Bladder microvascular endothelial cell (primary cell): ENCODE data around the gene KRTCAP2. TPM values are rescaled to one million over a fixed set of nuclear protein-coding genes. Genes with fewer than 3 reads are reported as not detected.

Experiments
- total RNA-seq: library from RNA; depleted of rRNA; stranded (reverse); fragments of >200 nt; gene quantifications from 2 replicates; pipeline ENCODE4 v1.2.3, GENCODE V29; 2014

The KRTCAP2 gene
- total RNA-seq, result 96.2 and 98.4 TPM in 2 replicates

DNA sequence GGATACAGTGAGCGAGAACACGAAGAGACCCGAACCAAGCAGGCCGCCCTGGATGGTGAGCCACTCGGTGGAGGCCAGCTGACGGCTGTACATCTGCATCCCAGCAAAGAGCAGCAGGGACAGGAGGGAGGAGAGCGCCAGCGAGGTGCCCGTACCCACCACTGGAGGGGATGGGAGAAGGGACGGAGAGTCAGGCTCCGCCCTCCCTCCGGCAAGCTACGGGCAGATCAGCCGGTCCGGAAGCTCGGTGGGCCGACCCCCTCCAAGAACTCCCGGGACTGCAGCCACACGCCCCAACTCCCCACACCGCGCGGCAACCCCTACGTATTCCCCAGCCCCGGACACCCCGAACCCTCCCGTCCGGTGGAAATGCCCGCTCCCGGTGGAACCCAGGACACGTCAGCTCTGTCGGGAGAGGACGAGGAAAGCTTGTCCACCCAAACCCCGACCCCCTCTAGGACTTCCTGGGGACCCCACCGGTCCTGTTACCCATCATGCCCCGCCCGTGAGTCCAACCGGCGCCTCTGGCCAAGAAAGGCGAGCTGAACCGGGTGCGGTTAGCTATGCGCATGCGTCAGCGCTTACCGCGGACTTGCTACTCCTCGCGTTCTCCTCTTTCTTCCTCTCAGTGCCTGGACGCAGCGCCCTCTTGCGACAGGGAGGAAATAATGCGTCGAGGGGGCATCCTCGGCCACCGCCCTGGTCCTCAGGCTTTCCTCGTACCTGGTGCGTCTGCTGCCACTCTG is at the start of gene KRTCAP2:
Gene KRTCAP2, minus strand, starts transcription at position 573 of the 746 bp plus-strand sequence. Its CDS starts 80 bp downstream, at position 493.

DNA sequence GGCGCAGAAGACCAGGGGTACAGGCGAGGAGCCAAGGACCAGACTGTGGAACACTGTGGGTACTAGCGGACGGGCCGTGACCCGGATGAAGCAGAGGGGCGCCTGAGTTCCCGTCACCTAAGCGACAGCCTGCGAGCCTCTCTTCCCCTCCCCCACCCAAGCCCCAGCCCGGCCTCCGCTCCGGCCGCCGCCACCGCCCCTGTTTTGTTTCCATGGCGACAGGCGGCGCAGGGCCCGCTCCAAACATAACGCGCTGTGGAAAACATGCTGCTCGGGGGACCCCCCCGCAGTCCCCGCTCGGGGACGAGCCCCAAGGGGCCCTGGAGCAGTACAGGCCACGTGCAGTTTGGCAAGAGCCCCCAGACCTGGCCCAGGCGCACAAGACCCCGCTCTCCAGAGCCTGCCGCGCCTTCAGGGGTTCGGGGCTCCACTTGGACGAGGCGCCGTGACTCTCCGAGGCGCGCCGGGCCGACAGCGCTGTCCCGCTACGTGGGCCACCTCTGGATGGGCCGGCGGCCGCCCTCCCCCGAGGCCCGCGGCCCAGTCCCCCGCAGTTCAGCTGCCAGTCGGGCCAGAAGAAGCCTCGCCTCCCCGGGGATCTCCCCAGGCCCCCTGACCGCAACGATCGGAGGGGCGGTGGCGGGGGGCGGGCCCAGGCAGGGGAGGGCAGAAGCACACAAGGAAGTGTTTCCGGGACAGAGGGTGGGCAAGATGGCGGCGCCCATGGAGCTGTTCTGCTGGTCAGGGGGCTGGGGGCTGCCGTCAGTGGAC is 35.6 kb upstream of the KRTCAP2 start, which contains the start of gene MTX1:
Gene MTX1, plus strand, starts transcription at position 155 of the 771 bp plus-strand sequence. Its CDS starts 110 bp downstream, at position 265.

GRCh38 chr1:155207806-155208540 is 34.9 kb upstream of the KRTCAP2 start, which contains the start of gene THBS3:
Gene THBS3, minus strand, starts transcription at chr1:155207897. Its CDS starts 21 bp downstream, at chr1:155207876.

GRCh38 chr1:155173478-155174323 is 597 bp upstream of the KRTCAP2 start, which contains the start of gene TRIM46:
Gene TRIM46, plus strand, starts transcription at chr1:155173849. Its CDS starts 118 bp downstream, at chr1:155173967.

GRCh38 chr1:155139895-155140629 is 33.0 kb downstream of the KRTCAP2 start, which contains the start of gene DPM3:
Gene DPM3, minus strand, starts transcription at chr1:155140531. Its CDS starts 291 bp downstream, at chr1:155140240.

DNA sequence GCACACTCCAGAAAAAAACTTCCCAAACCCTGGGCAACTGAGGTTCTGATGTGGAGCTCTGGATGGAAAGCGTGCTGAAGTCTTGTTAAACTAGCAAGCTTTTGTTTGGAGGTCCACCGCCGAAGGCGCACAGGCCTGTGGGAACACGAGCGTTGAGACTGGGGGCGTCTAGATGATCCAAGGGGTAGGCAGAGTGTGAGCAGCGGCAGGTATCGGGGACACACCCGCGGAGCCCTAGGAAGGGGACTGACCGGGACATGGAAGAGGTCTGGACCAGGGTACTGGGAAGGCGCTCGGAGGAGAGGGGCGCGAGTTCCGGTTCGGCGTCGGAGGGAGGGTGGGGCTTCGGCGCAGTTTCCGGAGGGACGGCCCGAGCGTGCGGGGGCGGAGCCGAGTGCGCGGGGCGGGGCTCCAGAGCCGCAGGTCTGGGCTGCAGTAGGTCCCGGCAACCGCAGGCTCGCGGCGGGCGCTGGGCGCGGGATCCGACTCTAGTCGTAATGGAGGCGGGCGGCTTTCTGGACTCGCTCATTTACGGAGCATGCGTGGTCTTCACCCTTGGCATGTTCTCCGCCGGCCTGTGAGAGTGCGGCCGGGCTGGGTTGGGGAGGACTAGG is 37.6 kb downstream of the KRTCAP2 start, which contains the start of gene SLC50A1:
Gene SLC50A1, plus strand, starts transcription at position 438 of the 614 bp plus-strand sequence. Its CDS starts 60 bp downstream, at position 498.

DNA sequence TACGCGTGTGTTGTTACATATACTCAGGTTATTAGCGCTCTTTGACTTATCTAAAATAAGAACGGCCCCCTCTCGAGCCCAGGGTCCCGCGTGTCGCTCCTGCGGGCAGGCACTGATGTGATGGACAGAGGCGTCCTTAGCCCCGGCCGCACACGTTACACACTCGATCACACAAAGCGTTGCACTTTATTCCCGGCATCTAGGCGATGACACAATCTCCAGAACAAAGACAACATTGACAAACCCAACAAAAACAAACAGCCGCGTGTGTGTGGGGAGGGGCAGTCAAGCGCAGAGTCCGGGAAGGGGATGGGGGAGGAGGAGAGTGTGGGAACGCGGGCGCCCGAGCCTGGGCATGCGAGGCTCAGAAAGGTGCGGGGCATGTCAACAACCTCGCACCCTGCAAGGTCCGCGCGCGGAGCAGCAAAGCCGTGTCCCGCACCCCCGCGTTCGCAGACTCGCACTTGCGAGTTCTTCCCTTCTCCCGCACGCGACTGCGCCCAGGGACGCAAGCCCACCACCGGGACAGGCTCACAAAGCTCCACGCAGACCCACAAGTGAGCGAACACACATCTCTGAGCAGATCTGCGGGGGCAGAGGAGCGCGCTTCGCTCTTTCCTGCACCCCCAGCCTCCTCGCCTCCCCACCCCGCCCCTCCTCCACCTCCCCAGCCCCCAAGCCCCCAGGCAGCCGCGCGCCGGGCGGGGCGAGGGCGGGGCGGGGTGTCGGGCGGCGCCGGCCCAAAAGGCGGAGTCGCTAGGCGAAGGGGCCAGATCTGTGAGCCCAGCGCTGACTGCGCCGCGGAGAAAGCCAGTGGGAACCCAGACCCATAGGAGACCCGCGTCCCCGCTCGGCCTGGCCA is 45.8 kb downstream of the KRTCAP2 start, which contains the start of gene EFNA1:
Gene EFNA1, plus strand, starts transcription at position 772 of the 862 bp plus-strand sequence. CDS start 102 bp downstream, outside the sequence.

Other genes with a start within 250 kb of the KRTCAP2 start
- gene PMVK, start 236.6 kb downstream of the KRTCAP2 start, total RNA-seq, result 8.6 and 10.6 TPM in 2 replicates
- gene PBXIP1, start 217.2 kb downstream of the KRTCAP2 start, total RNA-seq, result 74.6 and 104 TPM in 2 replicates
- gene PYGO2, start 211.5 kb downstream of the KRTCAP2 start, total RNA-seq, result 7.7 and 18.3 TPM in 2 replicates
- gene SHC1, start 202.6 kb downstream of the KRTCAP2 start, total RNA-seq, result 159 and 342 TPM in 2 replicates
- gene CKS1B, start 198.6 kb downstream of the KRTCAP2 start, total RNA-seq, result 56.2 and 86.6 TPM in 2 replicates
- 16.8 and 25.1 TPM in 2 replicates for gene FLAD1, start 190.0 kb downstream of the KRTCAP2 start, total RNA-seq
- gene LENEP, start 179.7 kb downstream of the KRTCAP2 start, total RNA-seq, result 0.76 TPM in 1 of 2 replicates, not detected in the other
- gene ZBTB7B, start 170.5 kb downstream of the KRTCAP2 start, total RNA-seq, result 7.6 and 11.1 TPM in 2 replicates
- under 0.01 and 0.13 TPM in 2 replicates for gene DCST2, start 139.5 kb downstream of the KRTCAP2 start, total RNA-seq
- not detected in 2 replicates for gene DCST1, start 139.5 kb downstream of the KRTCAP2 start, total RNA-seq
- 241 and 324 TPM in 2 replicates for gene ADAM15, start 122.0 kb downstream of the KRTCAP2 start, total RNA-seq
- gene EFNA4, start 109.6 kb downstream of the KRTCAP2 start, total RNA-seq, result 4.2 and 13.6 TPM in 2 replicates
- 1.3 and 1.8 TPM in 2 replicates for gene EFNA3, start 94.5 kb downstream of the KRTCAP2 start, total RNA-seq
- gene EFNA1, start 45.4 kb downstream of the KRTCAP2 start, total RNA-seq, result 99.7 and 161 TPM in 2 replicates
- 22.8 and 26.1 TPM in 2 replicates for gene SLC50A1, start 37.5 kb downstream of the KRTCAP2 start, total RNA-seq
- 20.9 and 56.7 TPM in 2 replicates for gene DPM3, start 32.8 kb downstream of the KRTCAP2 start, total RNA-seq
- 1.6 and 4.5 TPM in 2 replicates for gene TRIM46, start 545 bp upstream of the KRTCAP2 start, total RNA-seq
- 9.4 and 18.5 TPM in 2 replicates for gene THBS3, start 34.6 kb upstream of the KRTCAP2 start, total RNA-seq
- 30.3 and 31.6 TPM in 2 replicates for gene MTX1, start 35.4 kb upstream of the KRTCAP2 start, total RNA-seq
- 3.4 and 7.2 TPM in 2 replicates for gene ENTREP3, start 82.2 kb upstream of the KRTCAP2 start, total RNA-seq
- 27.2 and 45.4 TPM in 2 replicates for gene SCAMP3, start 89.1 kb upstream of the KRTCAP2 start, total RNA-seq
- 15.5 and 45.7 TPM in 2 replicates for gene CLK2, start 100.2 kb upstream of the KRTCAP2 start, total RNA-seq
- 0.32 and 1.0 TPM in 2 replicates for gene HCN3, start 104.2 kb upstream of the KRTCAP2 start, total RNA-seq
- 0.06 TPM in 1 of 2 replicates, not detected in the other for gene PKLR, start 128.1 kb upstream of the KRTCAP2 start, total RNA-seq
- 337 and 454 TPM in 2 replicates for gene FDPS, start 135.6 kb upstream of the KRTCAP2 start, total RNA-seq
- gene RUSC1, start 147.6 kb upstream of the KRTCAP2 start, total RNA-seq, result 11.3 and 12.4 TPM in 2 replicates